AG09319 (cell line): ENCODE measurements around the gene SPEG.

Experiments used
- DNase-seq: peaks from one replicate; pipeline ENCODE4 v3.0.0-alpha.2; 2010; ENCODE audit warnings: low read depth; ENCODE audit errors: extremely low read depth
- CTCF ChIP-seq: IDR thresholded peaks from 2 replicates; pipeline ENCODE4 v1.5.1; 2011; ENCODE audit warnings: low read depth, mild to moderate bottlenecking, inconsistent platforms, low read length, moderate library complexity

The SPEG gene

GRCh38 chr2:219547621-219548020 is 113.0 kb downstream of the SPEG start:
- no peak for TF ChIP-seq CTCF
- no peak for DNase-seq
